ENCODE data around the gene GRAMD2B.

The GRAMD2B gene

GRCh38 chr5:126479810-126480209 is 56.6 kb downstream of the GRAMD2B start:
- Histone ChIP-seq H2AFZ (ENCODE audit: low read length) (no peak overlapping the region), H3F3A (ENCODE audit: insufficient read depth, low read length) (no peaks in the 10 kb centered on the region), H3K9me3 (ENCODE audit: low read length) (no peaks in the 10 kb centered on the region), H3K4me1 (ENCODE audit: insufficient read depth, low read length, severe bottlenecking) (no peaks in the 10 kb centered on the region), H4K20me1 (ENCODE audit: insufficient read depth, low read length) (no peaks in the 10 kb centered on the region), H3K4me3 (ENCODE audit: low read depth, low read length, poor library complexity, severe bottlenecking) (no peak overlapping the region), H3K4me2 (ENCODE audit: low read length) (no peak overlapping the region), H3K36me3 (ENCODE audit: insufficient read depth, low read length) (no peaks in the 10 kb centered on the region), H3K9ac (ENCODE audit: low read length) (no peak overlapping the region), H3K27ac (ENCODE audit: low read depth, low read length, poor library complexity, severe bottlenecking) (no peak overlapping the region), H3K27me3 (ENCODE audit: insufficient read depth, low read length) (no peaks in the 10 kb centered on the region), H3K9me2 (ENCODE audit: low read depth, low read length) (no peaks in the 10 kb centered on the region), H3K79me2 (ENCODE audit: insufficient read depth, low read length) (no peaks in the 10 kb centered on the region)
- TF ChIP-seq EZH2 (IDR thresholded peaks at IDR 0.05; ENCODE audit: borderline replicate concordance, low read length), result no peak
- TF ChIP-seq CTCF (IDR thresholded peaks at IDR 0.05; ENCODE audit: low read length), result no peak

GRCh38 chr5:126480824-126481223 is 57.6 kb downstream of the GRAMD2B start:
- Histone ChIP-seq H3K4me2 (ENCODE audit: low read length) (no peak overlapping the region), H4K20me1 (ENCODE audit: insufficient read depth, low read length) (no peaks in the 10 kb centered on the region), H2AFZ (ENCODE audit: low read length) (no peak overlapping the region), H3F3A (ENCODE audit: insufficient read depth, low read length) (no peaks in the 10 kb centered on the region), H3K4me1 (ENCODE audit: insufficient read depth, low read length, severe bottlenecking) (no peaks in the 10 kb centered on the region), H3K9me2 (ENCODE audit: low read depth, low read length) (no peaks in the 10 kb centered on the region), H3K9ac (ENCODE audit: low read length) (no peak overlapping the region), H3K27me3 (ENCODE audit: insufficient read depth, low read length) (no peaks in the 10 kb centered on the region), H3K9me3 (ENCODE audit: low read length) (no peaks in the 10 kb centered on the region), H3K36me3 (ENCODE audit: insufficient read depth, low read length) (peaks cover 7% of the 10 kb centered on the region; the same call in 1 of the 2 replicates), H3K79me2 (ENCODE audit: insufficient read depth, low read length) (no peaks in the 10 kb centered on the region), H3K27ac (ENCODE audit: low read depth, low read length, poor library complexity, severe bottlenecking) (no peak overlapping the region), H3K4me3 (ENCODE audit: low read depth, low read length, poor library complexity, severe bottlenecking) (no peak overlapping the region)
- TF ChIP-seq CTCF (IDR thresholded peaks at IDR 0.05; ENCODE audit: low read length) (no peak), EZH2 (IDR thresholded peaks at IDR 0.05; ENCODE audit: borderline replicate concordance, low read length) (no peak)

- no peak for TF ChIP-seq CTCF (IDR thresholded peaks at IDR 0.05; ENCODE audit: low read length)
- no peak for TF ChIP-seq EZH2 (IDR thresholded peaks at IDR 0.05; ENCODE audit: borderline replicate concordance, low read length)
- Histone ChIP-seq H3K27ac (ENCODE audit: low read depth, low read length, poor library complexity, severe bottlenecking) (no peak overlapping the region), H3K36me3 (ENCODE audit: insufficient read depth, low read length) (peaks cover 11% of the 10 kb centered on the region; the same call in 1 of the 2 replicates)
These were observed 58.0 kb downstream of the GRAMD2B start for GRCh38 chr5:126481243-126481642.

More at GRCh38 chr5:126481243-126481642, 58.0 kb downstream of the GRAMD2B start:
- no peaks in the 10 kb centered on the region for H3K79me2 ChIP-seq (ENCODE audit: insufficient read depth, low read length)
- H3K9me3 ChIP-seq (ENCODE audit: low read length), result no peaks in the 10 kb centered on the region
- no peak overlapping the region for H3K4me3 ChIP-seq (ENCODE audit: low read depth, low read length, poor library complexity, severe bottlenecking)
- H2AFZ ChIP-seq (ENCODE audit: low read length), result no peak overlapping the region
- H4K20me1 ChIP-seq (ENCODE audit: insufficient read depth, low read length), result no peaks in the 10 kb centered on the region
- no peaks in the 10 kb centered on the region for H3F3A ChIP-seq (ENCODE audit: insufficient read depth, low read length)
- no peaks in the 10 kb centered on the region for H3K9me2 ChIP-seq (ENCODE audit: low read depth, low read length)
- H3K4me1 ChIP-seq (ENCODE audit: insufficient read depth, low read length, severe bottlenecking), result no peaks in the 10 kb centered on the region
- H3K9ac ChIP-seq (ENCODE audit: low read length), result no peak overlapping the region
- no peaks in the 10 kb centered on the region for H3K27me3 ChIP-seq (ENCODE audit: insufficient read depth, low read length)
- H3K4me2 ChIP-seq (ENCODE audit: low read length), result no peak overlapping the region
